Large intestine (tissue), 3 donors: ENCODE data around the gene ZNF165. TPM values are rescaled to one million over a fixed set of nuclear protein-coding genes. Genes with fewer than 3 reads are reported as not detected.

Experiments
- DNase-seq, 2 donors: peaks; one replicate each; pipeline versions ENCODE4 v3.0.0 to v3.0.0-alpha.2; 2013
- H3K27ac ChIP-seq: one replicate; pipeline ENCODE4 v1.5.1; 2013; ENCODE audit warnings: low read length
- H3K27me3 ChIP-seq: 2 replicates; pipeline ENCODE4 v1.6.1; 2013; ENCODE audit warnings: low read length; ENCODE audit not compliant: control insufficient read depth, insufficient read depth
- H3K36me3 ChIP-seq: 2 replicates; pipeline ENCODE4 v1.6.1; 2013; ENCODE audit warnings: low read length; ENCODE audit not compliant: control insufficient read depth, insufficient read depth
- H3K4me1 ChIP-seq: one replicate; pipeline ENCODE4 v1.6.1; 2013; ENCODE audit warnings: low read length; ENCODE audit not compliant: control insufficient read depth, insufficient read depth
- H3K4me3 ChIP-seq: one replicate; pipeline ENCODE4 v1.5.1; 2013; ENCODE audit warnings: low read length
- H3K9me3 ChIP-seq: one replicate; pipeline ENCODE4 v1.6.1; 2013; ENCODE audit warnings: mild to moderate bottlenecking, low read depth, low read length, moderate library complexity; ENCODE audit not compliant: control insufficient read depth
- WGBS: methylation state at CpG from one replicate; pipeline ENCODE4 v1.1.5; 2013; ENCODE audit warnings: low lambda C conversion rate; ENCODE audit not compliant: insufficient coverage; 5-methylcytosine and 5-hydroxymethylcytosine counted together
- polyA plus RNA-seq: library from polyadenylated mRNA; unstranded; fragments of 120-200 nt; gene quantifications from one replicate; pipeline ENCODE4 v1.2.1, GENCODE V29; 2013

Gene ZNF165
- polyA plus RNA-seq, 1 donor: 2.7 TPM

DNA sequence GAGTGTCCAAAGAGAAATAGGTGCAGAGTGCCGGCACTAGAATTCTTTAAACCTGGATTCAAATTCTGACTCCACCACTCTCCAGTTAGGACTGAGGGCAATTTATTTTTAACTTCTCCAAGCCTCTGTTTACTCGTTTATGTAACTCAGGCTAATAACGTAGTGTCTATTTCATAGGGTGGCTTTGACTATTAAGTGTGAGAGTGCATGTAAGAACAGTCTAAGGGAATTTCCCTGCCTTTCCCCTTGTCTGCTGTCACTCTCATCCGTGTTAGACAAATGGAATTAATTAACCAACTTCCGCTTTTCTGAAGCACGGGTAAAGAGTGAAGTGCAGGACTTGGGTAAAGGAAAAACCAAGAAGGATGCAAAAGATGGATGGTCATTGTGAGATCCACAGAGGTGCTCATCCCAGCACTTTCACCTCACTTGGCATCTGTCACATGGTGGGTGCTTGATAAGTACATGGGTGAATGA, 57.2 kb downstream of the ZNF165 start:
- Histone ChIP-seq H3K9me3 (no peaks in the 10 kb centered on the region), H3K27me3 (no peaks in the 10 kb centered on the region), H3K4me1 (peaks cover 4% of the 10 kb centered on the region), H3K27ac (peak overlapping the region; percentile 87), H3K36me3 (peaks cover 4% of the 10 kb centered on the region), H3K4me3 (peak overlapping the region; percentile 91)
- WGBS: 0% methylated on average over 2 of the region's 6 CpGs
- peak in 1 of 2 donors; percentile 5 for DNase-seq

Other genes starting within 250 kb of the ZNF165 start
- gene OR2B2, start 168.2 kb upstream of the ZNF165 start, polyA plus RNA-seq: not detected
- gene OR2B6, start 123.3 kb upstream of the ZNF165 start, polyA plus RNA-seq: 0.07 TPM
- 10.0 TPM for gene ZSCAN16, start 44.0 kb downstream of the ZNF165 start, polyA plus RNA-seq
- gene ZKSCAN8, start 61.3 kb downstream of the ZNF165 start, polyA plus RNA-seq: 21.9 TPM
- gene ZSCAN9, start 144.7 kb downstream of the ZNF165 start, polyA plus RNA-seq: 20.0 TPM
- 7.8 TPM for gene ZKSCAN4, start 171.7 kb downstream of the ZNF165 start, polyA plus RNA-seq
- 0.90 TPM for gene NKAPL, start 178.7 kb downstream of the ZNF165 start, polyA plus RNA-seq
- 25.4 TPM for gene ZSCAN26, start 186.6 kb downstream of the ZNF165 start, polyA plus RNA-seq
- gene PGBD1, start 201.0 kb downstream of the ZNF165 start, polyA plus RNA-seq: 5.0 TPM